Skeletal muscle tissue (tissue), 4 donors: Measurements from ENCODE around the gene IL9R. TPM values are rescaled to one million over a fixed set of nuclear protein-coding genes. Genes with fewer than 3 reads are reported as not detected.
"Not testable (repeated sequence)": the region's sequence is repeated elsewhere in the genome, so short reads cannot be mapped to it uniquely, and the experiment has no call there.

ENCODE experiments used
- H3K27ac ChIP-seq: one replicate; pipeline ENCODE4 v1.7.0; 2013; ENCODE audit warnings: mild to moderate bottlenecking, low read depth, low read length, inconsistent platforms
- H3K27me3 ChIP-seq, 3 donors: one replicate each; pipeline ENCODE4 v1.7.0; 2013; ENCODE audit warnings: low read length in 3 of 3; ENCODE audit not compliant: control insufficient read depth in 3 of 3, insufficient read depth in 3 of 3
- H3K36me3 ChIP-seq, 3 donors: one replicate each; pipeline ENCODE4 v1.7.0; 2013; ENCODE audit warnings: low read length in 3 of 3; ENCODE audit not compliant: control insufficient read depth in 3 of 3, insufficient read depth in 3 of 3
- H3K4me1 ChIP-seq, 3 donors: one replicate each; pipeline ENCODE4 v1.7.0; 2013; ENCODE audit warnings: low read length in 3 of 3, mild to moderate bottlenecking in 3 of 3; ENCODE audit not compliant: control insufficient read depth in 3 of 3, insufficient read depth in 3 of 3
- H3K4me3 ChIP-seq, 3 donors: one replicate each; pipeline ENCODE4 v1.7.0; 2013; ENCODE audit warnings: low read length in 3 of 3
- H3K9ac ChIP-seq, 3 donors: one replicate each; pipeline ENCODE4 v1.7.0; 2013; ENCODE audit warnings: low read length in 3 of 3, mild to moderate bottlenecking in 3 of 3, moderate library complexity in 2 of 3, low read depth in 1 of 3
- H3K9me3 ChIP-seq, 3 donors: one replicate each; pipeline ENCODE4 v1.7.0; 2013; ENCODE audit warnings: low read length in 3 of 3; ENCODE audit not compliant: control insufficient read depth in 3 of 3
- total RNA-seq: library from RNA; depleted of rRNA; stranded (reverse); fragments of >200 nt; gene quantifications from one replicate; pipeline ENCODE4 v1.2.3, GENCODE V29; 2014
- donor health status: Osteomylitis.

Gene IL9R
- total RNA-seq, 1 donor from 2014 or later, result not detected

DNA sequence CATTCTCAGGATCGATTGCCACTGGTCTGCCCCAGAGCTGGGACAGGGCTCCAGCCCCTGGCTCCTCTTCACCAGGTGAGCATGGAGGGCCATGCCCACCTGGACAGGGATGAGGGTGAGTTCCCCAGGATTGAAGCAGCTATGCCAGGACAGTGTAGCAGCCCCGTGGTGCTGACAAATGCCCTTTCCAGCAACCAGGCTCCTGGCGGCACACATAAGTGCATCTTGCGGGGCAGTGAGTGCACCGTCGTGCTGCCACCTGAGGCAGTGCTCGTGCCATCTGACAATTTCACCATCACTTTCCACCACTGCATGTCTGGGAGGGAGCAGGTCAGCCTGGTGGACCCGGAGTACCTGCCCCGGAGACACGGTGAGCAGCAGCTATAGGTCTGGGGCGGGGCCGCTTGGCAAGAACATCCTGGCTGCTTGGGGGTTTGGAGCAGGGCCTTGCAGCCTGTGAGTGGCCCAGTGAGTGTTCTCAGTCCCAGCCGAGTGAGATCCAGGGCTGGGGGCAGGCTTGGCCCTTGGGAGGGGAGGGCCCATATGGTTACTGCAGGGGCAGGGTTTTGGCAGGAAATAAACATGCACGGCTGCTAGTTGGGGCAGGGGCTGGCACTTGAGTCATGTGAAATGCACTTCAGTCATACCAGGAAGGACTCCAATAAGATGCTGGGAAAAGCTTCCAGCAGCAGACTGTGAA is 6.1 kb downstream of the IL9R start:
- Histone ChIP-seq H3K4me1 (peaks cover 0 to 2% (median 0%) of the 10 kb centered on the region in 3 donors), H3K9me3 (no peaks in the 10 kb centered on the region), H3K4me3 (no peak overlapping the region), H3K27me3 (no peaks in the 10 kb centered on the region), H3K9ac (no peak overlapping the region), H3K36me3 (no peaks in the 10 kb centered on the region), H3K27ac (no peak overlapping the region)

DNA sequence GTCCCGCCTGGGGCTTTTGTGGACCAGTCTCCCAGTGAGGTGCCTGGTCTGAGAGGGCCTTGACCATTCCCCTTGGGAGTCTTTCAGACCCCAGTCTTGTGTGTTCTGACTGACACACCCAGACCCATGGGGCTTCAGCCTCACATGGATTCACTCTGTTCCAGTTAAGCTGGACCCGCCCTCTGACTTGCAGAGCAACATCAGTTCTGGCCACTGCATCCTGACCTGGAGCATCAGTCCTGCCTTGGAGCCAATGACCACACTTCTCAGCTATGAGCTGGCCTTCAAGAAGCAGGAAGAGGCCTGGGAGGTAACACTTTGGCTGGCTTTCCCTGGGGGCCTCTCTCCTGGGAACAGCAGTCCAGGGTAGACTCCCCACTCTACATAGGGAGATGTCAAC is 6.8 kb downstream of the IL9R start:
- Histone ChIP-seq H3K4me1 (peaks cover 0 to 3% (median 2%) of the 10 kb centered on the region in 3 donors), H3K27ac (no peak overlapping the region), H3K4me3 (no peak overlapping the region), H3K9me3 (no peaks in the 10 kb centered on the region), H3K9ac (no peak overlapping the region), H3K36me3 (no peaks in the 10 kb centered on the region), H3K27me3 (no peaks in the 10 kb centered on the region)

DNA sequence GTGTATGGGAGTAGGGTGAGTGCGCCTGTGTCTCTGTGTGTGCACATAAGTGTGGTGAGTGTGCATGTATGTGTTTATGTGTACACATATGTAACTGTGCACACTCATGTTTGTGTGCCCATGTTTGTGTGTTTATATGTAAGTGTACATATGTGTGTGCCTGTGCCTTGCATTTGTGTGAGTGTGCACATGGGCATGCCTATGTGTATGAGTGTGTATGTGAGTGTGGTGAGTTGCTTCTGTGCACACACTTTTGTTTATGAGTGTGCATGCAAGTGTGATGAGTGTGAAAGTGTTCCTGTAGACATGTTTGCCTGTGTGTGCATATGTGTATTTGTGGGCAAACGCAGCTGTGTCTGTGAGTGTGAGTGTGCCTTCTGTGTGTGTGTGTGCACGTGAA is 7.2 kb downstream of the IL9R start:
- no peaks in the 10 kb centered on the region for H3K36me3 ChIP-seq
- no peaks in the 10 kb centered on the region for H3K27me3 ChIP-seq
- no peak overlapping the region for H3K9ac ChIP-seq
- H3K4me1 ChIP-seq, result peaks cover 0 to 3% (median 2%) of the 10 kb centered on the region in 3 donors
- no peaks in the 10 kb centered on the region for H3K9me3 ChIP-seq
- no peak overlapping the region for H3K27ac ChIP-seq
- H3K4me3 ChIP-seq, result no peak overlapping the region

DNA sequence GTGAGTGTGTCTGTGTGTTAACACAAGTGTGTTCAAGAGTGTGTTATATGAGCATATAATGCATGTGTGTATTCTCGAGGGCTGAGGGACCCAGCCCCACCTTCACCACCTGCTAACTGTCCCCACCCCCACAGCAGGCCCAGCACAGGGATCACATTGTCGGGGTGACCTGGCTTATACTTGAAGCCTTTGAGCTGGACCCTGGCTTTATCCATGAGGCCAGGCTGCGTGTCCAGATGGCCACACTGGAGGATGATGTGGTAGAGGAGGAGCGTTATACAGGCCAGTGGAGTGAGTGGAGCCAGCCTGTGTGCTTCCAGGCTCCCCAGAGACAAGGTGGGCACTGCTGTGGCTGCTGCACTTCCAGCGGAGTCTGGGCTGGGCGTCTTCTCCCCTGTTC is 7.6 kb downstream of the IL9R start:
- Histone ChIP-seq H3K9me3 (no peaks in the 10 kb centered on the region), H3K27ac (no peak overlapping the region), H3K36me3 (no peaks in the 10 kb centered on the region)

DNA sequence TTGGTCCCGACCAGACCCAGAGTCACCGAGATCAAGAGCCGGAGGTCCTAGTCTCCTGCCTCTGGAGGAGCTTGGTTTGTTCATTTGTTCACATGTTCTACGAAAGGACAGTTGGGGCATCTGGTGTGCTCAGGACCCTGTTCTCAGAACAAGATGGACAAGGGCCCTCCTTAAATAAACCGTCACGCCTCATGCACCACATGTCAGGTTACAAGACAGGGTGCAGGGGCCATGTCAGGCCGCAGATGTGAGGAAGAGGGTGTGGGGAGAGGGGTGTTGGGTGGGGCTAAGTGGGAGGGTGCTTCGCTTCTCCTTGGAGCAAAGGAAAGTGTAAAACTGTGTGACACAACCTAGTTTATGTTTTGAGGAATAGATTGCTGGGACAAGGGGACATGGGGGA is 9.0 kb downstream of the IL9R start:
- not testable (repeated sequence) for H3K4me3 ChIP-seq, H3K4me1 ChIP-seq, H3K27ac ChIP-seq, H3K9ac ChIP-seq, H3K9me3 ChIP-seq, H3K27me3 ChIP-seq, H3K36me3 ChIP-seq

More for the DNA sequence above, 7.6 kb downstream of the IL9R start:
- H3K9ac ChIP-seq, result no peak overlapping the region
- H3K27me3 ChIP-seq, result no peaks in the 10 kb centered on the region
- peaks cover 0 to 3% (median 2%) of the 10 kb centered on the region in 3 donors for H3K4me1 ChIP-seq
- H3K4me3 ChIP-seq, result no peak overlapping the region

DNA sequence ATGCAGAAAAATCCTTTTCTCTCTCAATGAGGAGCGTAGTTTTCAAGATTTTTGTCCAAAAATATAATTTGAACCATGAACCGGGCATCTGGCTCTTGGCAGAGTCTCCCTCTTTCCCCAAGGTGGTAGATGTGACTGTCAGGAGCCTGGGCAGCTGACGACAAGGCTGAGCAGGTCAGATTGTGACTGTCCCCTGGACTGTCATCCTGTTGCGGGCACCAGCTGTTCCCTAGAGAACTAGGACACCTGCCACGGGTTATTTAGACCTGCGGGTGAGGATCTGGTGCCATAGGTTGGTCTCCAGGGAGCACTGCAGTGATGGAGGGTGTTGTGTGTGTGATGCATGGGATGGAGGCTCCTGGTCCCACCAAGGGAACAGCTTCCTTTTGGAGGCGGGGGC is 10.9 kb downstream of the IL9R start:
- H3K36me3 ChIP-seq, H3K4me1 ChIP-seq, H3K9me3 ChIP-seq, H3K27me3 ChIP-seq, H3K27ac ChIP-seq, H3K4me3 ChIP-seq, H3K9ac ChIP-seq: not testable (repeated sequence)

DNA sequence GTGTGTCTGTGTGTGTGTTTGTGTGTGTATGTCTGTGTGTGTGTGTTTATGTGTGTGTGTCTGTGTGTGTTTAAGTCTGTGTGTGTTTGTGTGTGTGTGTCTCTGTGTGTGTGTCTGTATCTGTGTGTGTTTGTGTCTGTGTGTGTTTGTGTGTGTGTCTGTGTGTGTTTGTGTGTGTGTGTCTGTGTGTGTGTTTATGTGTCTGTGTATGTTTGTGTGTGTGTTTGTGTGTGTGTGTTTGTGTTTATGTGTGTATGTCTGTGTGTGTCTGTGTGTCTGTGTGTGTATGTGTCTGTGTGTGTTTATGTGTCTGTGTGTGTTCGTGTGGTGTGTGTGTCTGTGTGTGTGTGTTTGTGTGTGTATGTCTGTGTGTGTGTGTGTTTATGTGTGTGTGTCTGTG is 11.4 kb downstream of the IL9R start:
- Histone ChIP-seq H3K27ac (no peak overlapping the region), H3K4me3 (no peak overlapping the region), H3K9ac (no peak overlapping the region), H3K4me1 (peaks cover 0 to 3% (median 0%) of the 10 kb centered on the region in 3 donors), H3K9me3 (no peaks in the 10 kb centered on the region), H3K36me3 (no peaks in the 10 kb centered on the region), H3K27me3 (no peaks in the 10 kb centered on the region)

DNA sequence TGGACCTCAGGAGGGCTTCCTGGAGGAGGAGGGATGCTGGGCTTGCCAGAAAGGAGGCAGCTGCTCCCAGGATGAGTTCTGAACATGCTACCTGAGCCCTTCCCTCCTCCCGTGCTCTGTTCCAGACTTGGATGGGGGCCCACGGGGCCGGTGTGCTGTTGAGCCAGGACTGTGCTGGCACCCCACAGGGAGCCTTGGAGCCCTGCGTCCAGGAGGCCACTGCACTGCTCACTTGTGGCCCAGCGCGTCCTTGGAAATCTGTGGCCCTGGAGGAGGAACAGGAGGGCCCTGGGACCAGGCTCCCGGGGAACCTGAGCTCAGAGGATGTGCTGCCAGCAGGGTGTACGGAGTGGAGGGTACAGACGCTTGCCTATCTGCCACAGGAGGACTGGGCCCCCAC is 12.2 kb downstream of the IL9R start:
- not testable (repeated sequence) for H3K9me3 ChIP-seq, H3K4me3 ChIP-seq, H3K27me3 ChIP-seq, H3K4me1 ChIP-seq, H3K27ac ChIP-seq, H3K9ac ChIP-seq, H3K36me3 ChIP-seq

DNA sequence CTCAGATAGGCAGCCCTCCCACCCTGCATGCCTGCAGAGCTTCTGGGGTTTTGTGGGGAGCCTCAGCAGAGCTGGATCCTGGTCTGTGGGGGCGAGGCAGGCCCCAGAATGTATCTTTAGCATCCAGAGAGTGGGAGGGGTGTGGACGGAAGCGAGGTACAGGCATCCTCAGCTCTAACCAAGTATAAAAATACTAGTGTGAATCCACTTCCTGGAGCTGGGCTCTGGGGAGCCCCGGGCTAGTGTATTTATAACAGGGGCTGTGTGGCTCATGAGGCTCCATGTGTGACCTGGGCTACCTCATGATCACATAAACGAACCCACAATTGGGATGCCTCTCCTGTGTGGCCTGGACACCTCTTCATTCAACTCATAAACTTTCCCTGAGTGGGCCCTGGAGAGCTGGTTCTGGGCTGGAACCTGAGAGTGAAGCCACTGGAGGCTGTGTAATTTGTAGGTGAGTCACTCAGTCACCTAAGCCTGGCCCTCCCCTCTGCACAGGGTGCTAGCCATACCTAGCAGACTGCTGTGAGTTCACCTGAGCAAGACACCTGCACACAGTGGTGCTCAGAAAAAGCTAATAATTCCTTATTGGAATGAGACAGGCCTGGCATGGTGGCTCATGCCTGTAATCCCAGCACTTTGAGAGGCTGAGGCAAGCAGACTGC is 15.9 kb downstream of the IL9R start:
- H3K27me3 ChIP-seq, H3K9ac ChIP-seq, H3K9me3 ChIP-seq, H3K4me3 ChIP-seq, H3K27ac ChIP-seq, H3K4me1 ChIP-seq, H3K36me3 ChIP-seq: not testable (repeated sequence)

DNA sequence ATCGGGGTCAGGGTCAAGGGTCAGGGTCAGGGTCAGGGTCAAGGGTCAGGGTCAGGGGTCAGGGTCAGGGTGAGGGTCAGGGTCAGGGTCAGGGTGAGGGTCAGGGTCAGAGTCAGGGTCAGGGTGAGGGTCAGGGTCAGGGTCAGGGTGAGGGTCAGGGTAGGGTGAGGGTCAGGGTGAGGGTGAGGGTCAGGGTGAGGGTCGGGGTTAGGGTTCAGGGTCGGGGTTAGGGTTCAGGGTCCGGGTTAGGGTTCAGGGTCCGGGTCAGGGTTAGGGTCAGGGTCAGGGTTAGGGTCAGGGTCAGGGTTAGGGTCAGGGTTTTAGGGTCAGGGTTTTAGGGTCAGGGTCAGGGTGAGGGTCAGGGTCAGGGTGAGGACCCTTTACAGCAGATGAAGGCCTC is 22.4 kb downstream of the IL9R start:
- H3K9ac ChIP-seq, H3K4me1 ChIP-seq, H3K36me3 ChIP-seq, H3K27ac ChIP-seq, H3K27me3 ChIP-seq, H3K4me3 ChIP-seq, H3K9me3 ChIP-seq: not testable (repeated sequence)
